NCI-H82 treated with DMSO at 0.1 percent for 48 hours (cell line): ENCODE measurements around the gene EFHC2.

Source experiments
- DNase-seq: peaks from one replicate; lab custom pipeline; 2025; ENCODE audit not compliant: unreplicated experiment; lab: John Stamatoyannopoulos, UW

EFHC2 gene

GRCh38 chrX:44157283-44157682, 186.2 kb downstream of the EFHC2 start:
- DNase-seq: no peak

DNA sequence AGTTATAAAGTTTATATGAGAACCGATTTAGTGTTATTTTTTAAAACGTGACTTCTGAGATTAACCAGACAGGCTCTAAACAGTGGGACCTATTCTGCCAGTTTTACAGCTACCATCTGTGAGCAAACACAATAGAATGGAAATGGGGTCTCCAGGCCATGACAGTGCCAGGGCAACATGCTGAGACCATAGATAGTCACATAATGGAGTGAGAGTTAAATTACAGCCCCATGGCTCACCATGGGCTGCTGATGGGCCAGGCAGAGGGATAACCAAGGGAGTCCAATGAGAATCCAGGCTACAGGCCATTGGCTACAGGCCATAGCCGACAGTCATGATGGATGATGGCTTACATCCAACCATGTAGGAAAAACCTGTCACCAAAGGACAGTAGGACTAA, 186.7 kb downstream of the EFHC2 start:
- DNase-seq: no peak

DNA sequence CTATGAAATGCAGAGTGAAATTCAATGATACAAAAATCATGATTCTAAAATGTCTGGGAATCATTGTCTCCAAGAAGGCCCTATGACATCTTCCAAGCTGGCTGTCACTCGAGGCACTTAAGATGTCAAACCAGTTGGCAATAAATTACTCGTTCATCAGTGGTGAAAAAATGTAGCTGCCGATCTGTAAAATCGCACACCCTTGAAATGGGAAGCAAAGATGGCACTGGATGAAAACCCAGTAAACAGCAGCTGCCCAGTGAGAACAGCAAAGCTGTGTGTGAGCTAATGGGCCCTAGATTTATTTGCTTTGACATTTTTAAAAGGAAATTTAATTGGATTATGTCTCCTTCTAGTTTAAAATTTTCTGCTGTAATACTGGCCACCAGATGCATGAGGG, 188.3 kb downstream of the EFHC2 start:
- DNase-seq: peak; percentile 62

GRCh38 chrX:44152852-44153251, 190.6 kb downstream of the EFHC2 start:
- no peak for DNase-seq

- no peak for DNase-seq
Measured at GRCh38 chrX:44147130-44147529, 196.3 kb downstream of the EFHC2 start.

GRCh38 chrX:44144177-44144945, 199.1 kb downstream of the EFHC2 start:
- DNase-seq: no peak

- no peak for DNase-seq
Measured at GRCh38 chrX:44143061-44143602, 200.3 kb downstream of the EFHC2 start.

GRCh38 chrX:44130189-44130588, 213.3 kb downstream of the EFHC2 start:
- DNase-seq: no peak

DNA sequence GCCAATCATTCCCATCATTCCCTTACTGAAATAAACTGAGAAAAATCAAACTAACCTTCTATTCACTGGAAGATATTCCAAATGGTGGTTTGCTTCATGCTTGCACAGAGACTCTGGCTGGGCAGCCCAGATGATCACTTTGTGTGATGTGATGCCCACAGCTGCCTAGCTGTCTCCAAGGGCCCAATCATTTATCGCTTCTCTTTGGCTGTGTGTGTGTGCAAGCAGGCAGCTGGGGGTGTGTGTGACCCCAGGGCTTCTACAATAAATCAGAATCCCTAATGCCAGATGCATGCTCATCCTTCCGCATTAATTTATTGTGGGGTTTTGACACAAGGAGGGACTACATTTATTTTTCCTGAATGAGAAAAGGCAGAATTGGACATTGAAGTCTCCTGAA, 230.1 kb downstream of the EFHC2 start:
- DNase-seq: no peak

- no peak for DNase-seq
Measured at GRCh38 chrX:44106864-44107263, 236.6 kb downstream of the EFHC2 start.

DNA sequence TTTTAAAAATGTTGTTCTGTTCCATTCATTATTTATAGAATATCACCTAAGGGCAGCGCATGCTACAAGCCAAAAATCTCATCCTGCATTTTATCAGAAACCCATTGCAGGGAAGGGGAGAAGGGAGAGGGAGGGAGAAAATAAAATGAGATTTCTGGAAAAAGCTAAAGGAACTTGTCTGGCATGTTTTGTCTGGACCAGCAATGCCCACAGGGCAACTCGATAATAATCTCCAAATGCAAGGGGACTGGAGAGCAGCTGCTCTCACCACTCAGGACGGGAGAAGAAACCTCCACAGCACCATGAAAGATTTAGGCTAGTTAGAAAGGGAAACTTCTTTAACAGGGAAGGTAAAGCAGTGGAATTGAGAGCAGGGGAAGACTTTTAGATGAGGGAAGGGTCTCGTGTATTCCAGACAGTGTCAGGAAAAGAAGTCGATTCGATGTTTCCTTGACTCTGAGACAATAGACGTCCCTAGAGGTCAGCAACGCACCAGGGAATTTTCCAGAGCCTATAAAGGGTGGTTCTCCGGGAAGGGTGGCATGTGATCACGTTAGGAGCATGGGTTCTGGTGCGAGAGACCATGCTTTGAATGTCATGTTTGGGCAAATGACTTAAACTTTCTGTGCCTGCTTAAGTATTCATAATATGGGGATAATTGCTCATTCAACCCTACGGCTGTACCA, 238.1 kb downstream of the EFHC2 start:
- DNase-seq: no peak

GRCh38 chrX:44104699-44105098, 238.8 kb downstream of the EFHC2 start:
- DNase-seq: no peak

DNA sequence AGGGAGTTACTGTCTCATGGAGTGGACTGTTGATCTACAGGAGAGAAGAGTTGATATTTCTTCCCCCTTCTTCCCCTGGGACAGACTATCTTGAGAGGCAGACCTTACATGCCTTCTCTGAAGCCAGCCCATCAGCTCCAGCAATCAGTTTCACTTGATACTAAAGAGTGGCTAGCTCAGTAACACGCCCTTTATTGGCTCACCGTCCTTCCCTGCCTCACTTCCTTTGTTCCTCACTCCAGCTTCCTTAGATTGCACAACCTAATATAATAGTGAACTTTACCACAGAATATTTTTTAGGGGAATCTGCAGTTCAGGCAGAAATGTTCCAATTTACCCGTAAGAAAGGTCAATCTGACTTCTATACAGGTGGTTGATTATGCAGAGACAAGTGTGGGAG, 242.2 kb downstream of the EFHC2 start:
- DNase-seq: no peak

GRCh38 chrX:44099366-44099765, 244.1 kb downstream of the EFHC2 start:
- no peak for DNase-seq
